K562 (cell line): ENCODE measurements around the gene KLHL22. TPM values are rescaled to one million over a fixed set of nuclear protein-coding genes. Genes with fewer than 3 reads are reported as not detected.

Source experiments
- CREB1 ChIP-seq, 2 experiments: sonication (generic) in 1 of 2; formaldehyde crosslinking in 1 of 2; IDR thresholded peaks; 2 replicates each; pipeline versions ENCODE4 v1.6.1 to v1.8.0; 2012 to 2022; ENCODE audit warnings: inconsistent platforms in 1 of 2, mild to moderate bottlenecking in 1 of 2, missing genetic modification reagents in 1 of 2, moderate library complexity in 1 of 2
- FOS ChIP-seq: IDR thresholded peaks from 3 replicates; pipeline ENCODE4 v1.6.1; 2011; ENCODE audit not compliant: insufficient read length; ENCODE audit errors: extremely low read depth
- IFI16 ChIP-seq: fragments of 250-450 bp; sonication (Bioruptor Pico); IDR thresholded peaks from 2 replicates; pipeline ENCODE4 v2.1.2; 2022; ENCODE audit warnings: mild to moderate bottlenecking, inconsistent platforms
- KLF13 ChIP-seq: fragments of 450-650 bp; IDR thresholded peaks from 2 replicates; pipeline ENCODE4 v1.6.1; 2016; ENCODE audit warnings: missing genetic modification characterization, low read depth, mild to moderate bottlenecking, missing compliant biosample characterization, moderate library complexity, borderline replicate concordance
- PTRF ChIP-seq: fragments of 450-650 bp; IDR thresholded peaks from 2 replicates; pipeline ENCODE4 v1.6.1; 2016; ENCODE audit warnings: mild to moderate bottlenecking, missing genetic modification characterization, missing compliant biosample characterization
- SNIP1 ChIP-seq: fragments of 450-650 bp; IDR thresholded peaks from 2 replicates; pipeline ENCODE4 v1.7.1; 2017; ENCODE audit warnings: low read depth, mild to moderate bottlenecking
- TBP ChIP-seq: optimal IDR thresholded peaks from 2 replicates; pipeline ENCODE3; 2011; ENCODE audit warnings: low read depth, low read length, improper control_type of control experiment
- ZC3H11A ChIP-seq: IDR thresholded peaks from 2 replicates; pipeline ENCODE4 v1.6.1; 2012; ENCODE audit warnings: low read depth, low read length, improper control_type of control experiment
- ZNF3 ChIP-seq: fragments of 250-450 bp; sonication (Bioruptor Pico); IDR thresholded peaks from 2 replicates; pipeline ENCODE4 v1.5.0; 2021; ENCODE audit warnings: mild to moderate bottlenecking, moderate library complexity
- ZNF408 ChIP-seq: fragments of 250-450 bp; sonication (Bioruptor Pico); IDR thresholded peaks from 2 replicates; pipeline ENCODE4 v1.4.0; 2020; ENCODE audit warnings: low read depth, mild to moderate bottlenecking, moderate library complexity
- ZNF76 ChIP-seq: fragments of 250-450 bp; sonication (Bioruptor Pico); IDR thresholded peaks from 2 replicates; pipeline ENCODE4 v1.4.0; 2020; ENCODE audit warnings: mild to moderate bottlenecking, moderate library complexity, borderline replicate concordance
- polyA plus RNA-seq, 8 experiments: library from polyadenylated mRNA; depleted of rRNA in 4 of 8; stranded (reverse) in 5 of 8; unstranded in 3 of 8; fragments of >200 nt; fragmentation: Nextera tagmentation in 2 of 8; fragmentation: Illumina TruSeq in 1 of 8; extraction: Ambion mirVana in 2 of 8; extraction: Trizol in 1 of 8; gene quantifications; 2 replicates each; pipeline versions ENCODE4 v1.2.1 to v1.2.3, GENCODE V29; 2011 to 2014; ENCODE audit warnings: inconsistent platforms in 1 of 8, missing spikeins in 1 of 8
- total RNA-seq, 7 experiments: library from RNA; depleted of rRNA in 6 of 7; stranded (reverse); fragments of >200 nt in 6 of 7; fragmentation: Illumina TruSeq in 2 of 7; extraction: Trizol in 2 of 7; gene quantifications; 2 replicates each; pipeline versions ENCODE4 v1.2.1 to v1.2.3, GENCODE V29; 2011 to 2021; ENCODE audit warnings: low replicate concordance in 1 of 7
- TF ChIP-seq, protein P1 (sequence below), 3 experiments: fragments of 200-800 bp in 1 of 3; fragments of 250-450 bp in 1 of 3; fragments of 450-650 bp in 1 of 3; sonication (Bioruptor Pico) in 1 of 3; sonication (Bioruptor generic) in 1 of 3; formaldehyde crosslinking in 1 of 3; IDR thresholded peaks; 2 replicates each; pipeline versions ENCODE4 v1.6.1 to v1.8.0; 2016 to 2022; ENCODE audit warnings: mild to moderate bottlenecking in 2 of 3, missing genetic modification characterization in 2 of 3, missing compliant biosample characterization in 1 of 3, moderate library complexity in 1 of 3
- TF ChIP-seq, protein P2 (sequence below): fragments of 450-650 bp; IDR thresholded peaks from 2 replicates; pipeline ENCODE4 v1.6.1; 2016; ENCODE audit warnings: missing biosample characterization, missing genetic modification characterization
- TF ChIP-seq, protein P3 (sequence below), 2 experiments: fragments of 150-350 bp in 1 of 2; IDR thresholded peaks; 2 replicates each; pipeline ENCODE4 v1.6.1; 2012 to 2016; ENCODE audit warnings: low read depth in 2 of 2, low read length in 2 of 2, mild to moderate bottlenecking in 1 of 2, moderate library complexity in 1 of 2
- TF ChIP-seq, protein P4 (sequence below), 2 experiments: IDR thresholded peaks; 2 replicates each; pipeline ENCODE4 v1.6.1; 2011; ENCODE audit warnings: borderline replicate concordance in 1 of 2, control low read depth in 1 of 2, low read depth in 1 of 2, low read length in 1 of 2, mild to moderate bottlenecking in 1 of 2, mixed read lengths in 1 of 2, moderate library complexity in 1 of 2; ENCODE audit not compliant: insufficient read depth in 1 of 2, insufficient read length in 1 of 2, poor library complexity in 1 of 2, severe bottlenecking in 1 of 2; ENCODE audit errors: extremely low read depth in 1 of 2
- TF ChIP-seq, protein P5 (sequence below): fragments of 250-450 bp; sonication (Bioruptor Pico); IDR thresholded peaks from 2 replicates; pipeline ENCODE4 v1.8.0; 2021; ENCODE audit warnings: moderate library complexity, mild to moderate bottlenecking, inconsistent platforms

Gene KLHL22
- total and polyA plus RNA-seq, 9 of the 15 experiments (the other 6 are each of a cell fraction or from before 2014, with no cell fraction given): 1.3 to 25.6 (median 15.2) TPM

DNA sequence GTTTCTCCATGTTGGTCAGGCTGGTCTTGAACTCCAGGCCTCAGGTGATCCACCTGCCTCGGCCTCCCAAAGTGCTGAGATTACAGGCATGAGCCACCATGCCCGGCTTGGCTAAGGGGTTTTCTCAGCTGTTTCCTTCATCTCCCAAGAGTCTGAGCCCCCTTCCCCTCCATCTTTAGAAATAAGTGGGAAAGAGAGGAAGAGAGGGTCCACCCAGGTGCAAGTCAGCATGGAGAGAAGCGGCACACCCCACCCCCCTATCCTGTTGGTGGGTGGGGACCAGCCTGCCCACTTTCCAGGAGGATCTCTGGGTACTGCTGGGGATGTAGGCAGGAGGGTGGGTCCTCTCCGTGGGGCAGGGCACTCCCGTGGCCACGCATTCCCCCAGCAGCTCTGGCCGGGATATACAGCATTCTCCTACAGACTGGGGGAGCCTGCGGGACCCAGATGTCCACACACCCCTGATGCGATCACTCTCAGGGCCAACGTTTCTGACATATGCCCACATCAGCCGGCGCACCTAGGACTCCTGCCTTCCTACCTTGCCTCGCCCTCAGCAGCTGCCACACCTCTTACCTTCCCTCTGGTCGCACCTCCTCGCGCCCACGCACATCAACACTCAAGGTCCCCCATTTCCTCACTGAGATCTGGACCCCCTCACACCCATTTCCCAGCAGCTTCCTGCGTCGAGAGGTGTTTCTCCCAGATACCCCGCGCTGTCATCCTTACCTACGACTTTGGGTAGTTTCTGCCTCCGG lies 66.9 kb downstream of the KLHL22 start (continued):
- TF ChIP-seq, protein P1, sequence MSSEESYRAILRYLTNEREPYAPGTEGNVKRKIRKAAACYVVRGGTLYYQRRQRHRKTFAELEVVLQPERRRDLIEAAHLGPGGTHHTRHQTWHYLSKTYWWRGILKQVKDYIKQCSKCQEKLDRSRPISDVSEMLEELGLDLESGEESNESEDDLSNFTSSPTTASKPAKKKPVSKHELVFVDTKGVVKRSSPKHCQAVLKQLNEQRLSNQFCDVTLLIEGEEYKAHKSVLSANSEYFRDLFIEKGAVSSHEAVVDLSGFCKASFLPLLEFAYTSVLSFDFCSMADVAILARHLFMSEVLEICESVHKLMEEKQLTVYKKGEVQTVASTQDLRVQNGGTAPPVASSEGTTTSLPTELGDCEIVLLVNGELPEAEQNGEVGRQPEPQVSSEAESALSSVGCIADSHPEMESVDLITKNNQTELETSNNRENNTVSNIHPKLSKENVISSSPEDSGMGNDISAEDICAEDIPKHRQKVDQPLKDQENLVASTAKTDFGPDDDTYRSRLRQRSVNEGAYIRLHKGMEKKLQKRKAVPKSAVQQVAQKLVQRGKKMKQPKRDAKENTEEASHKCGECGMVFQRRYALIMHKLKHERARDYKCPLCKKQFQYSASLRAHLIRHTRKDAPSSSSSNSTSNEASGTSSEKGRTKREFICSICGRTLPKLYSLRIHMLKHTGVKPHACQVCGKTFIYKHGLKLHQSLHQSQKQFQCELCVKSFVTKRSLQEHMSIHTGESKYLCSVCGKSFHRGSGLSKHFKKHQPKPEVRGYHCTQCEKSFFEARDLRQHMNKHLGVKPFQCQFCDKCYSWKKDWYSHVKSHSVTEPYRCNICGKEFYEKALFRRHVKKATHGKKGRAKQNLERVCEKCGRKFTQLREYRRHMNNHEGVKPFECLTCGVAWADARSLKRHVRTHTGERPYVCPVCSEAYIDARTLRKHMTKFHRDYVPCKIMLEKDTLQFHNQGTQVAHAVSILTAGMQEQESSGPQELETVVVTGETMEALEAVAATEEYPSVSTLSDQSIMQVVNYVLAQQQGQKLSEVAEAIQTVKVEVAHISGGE (CRISPR knock-in tag; IDR thresholded peaks at IDR 0.05): no peak; a peak in 1 of 6 replicates
- TF ChIP-seq, protein P2, sequence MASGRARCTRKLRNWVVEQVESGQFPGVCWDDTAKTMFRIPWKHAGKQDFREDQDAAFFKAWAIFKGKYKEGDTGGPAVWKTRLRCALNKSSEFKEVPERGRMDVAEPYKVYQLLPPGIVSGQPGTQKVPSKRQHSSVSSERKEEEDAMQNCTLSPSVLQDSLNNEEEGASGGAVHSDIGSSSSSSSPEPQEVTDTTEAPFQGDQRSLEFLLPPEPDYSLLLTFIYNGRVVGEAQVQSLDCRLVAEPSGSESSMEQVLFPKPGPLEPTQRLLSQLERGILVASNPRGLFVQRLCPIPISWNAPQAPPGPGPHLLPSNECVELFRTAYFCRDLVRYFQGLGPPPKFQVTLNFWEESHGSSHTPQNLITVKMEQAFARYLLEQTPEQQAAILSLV (tag): no peak
- TF ChIP-seq CREB1 (IDR thresholded peaks at IDR 0.05) (no peak), CREB1 (CRISPR knock-in tag; IDR thresholded peaks at IDR 0.05) (no peak), ZNF3 (no peak), PTRF (no peak), KLF13 (tag) (peak; percentile 41; the same call in 1 of the 2 replicates), SNIP1 (no peak), FOS (no peak), ZNF76 (CRISPR knock-in tag) (no peak), ZNF408 (CRISPR knock-in tag) (no peak), IFI16 (CRISPR knock-in tag) (peak; percentile 85), ZC3H11A (no peak), TBP (no peak)
- TF ChIP-seq, protein P3, sequence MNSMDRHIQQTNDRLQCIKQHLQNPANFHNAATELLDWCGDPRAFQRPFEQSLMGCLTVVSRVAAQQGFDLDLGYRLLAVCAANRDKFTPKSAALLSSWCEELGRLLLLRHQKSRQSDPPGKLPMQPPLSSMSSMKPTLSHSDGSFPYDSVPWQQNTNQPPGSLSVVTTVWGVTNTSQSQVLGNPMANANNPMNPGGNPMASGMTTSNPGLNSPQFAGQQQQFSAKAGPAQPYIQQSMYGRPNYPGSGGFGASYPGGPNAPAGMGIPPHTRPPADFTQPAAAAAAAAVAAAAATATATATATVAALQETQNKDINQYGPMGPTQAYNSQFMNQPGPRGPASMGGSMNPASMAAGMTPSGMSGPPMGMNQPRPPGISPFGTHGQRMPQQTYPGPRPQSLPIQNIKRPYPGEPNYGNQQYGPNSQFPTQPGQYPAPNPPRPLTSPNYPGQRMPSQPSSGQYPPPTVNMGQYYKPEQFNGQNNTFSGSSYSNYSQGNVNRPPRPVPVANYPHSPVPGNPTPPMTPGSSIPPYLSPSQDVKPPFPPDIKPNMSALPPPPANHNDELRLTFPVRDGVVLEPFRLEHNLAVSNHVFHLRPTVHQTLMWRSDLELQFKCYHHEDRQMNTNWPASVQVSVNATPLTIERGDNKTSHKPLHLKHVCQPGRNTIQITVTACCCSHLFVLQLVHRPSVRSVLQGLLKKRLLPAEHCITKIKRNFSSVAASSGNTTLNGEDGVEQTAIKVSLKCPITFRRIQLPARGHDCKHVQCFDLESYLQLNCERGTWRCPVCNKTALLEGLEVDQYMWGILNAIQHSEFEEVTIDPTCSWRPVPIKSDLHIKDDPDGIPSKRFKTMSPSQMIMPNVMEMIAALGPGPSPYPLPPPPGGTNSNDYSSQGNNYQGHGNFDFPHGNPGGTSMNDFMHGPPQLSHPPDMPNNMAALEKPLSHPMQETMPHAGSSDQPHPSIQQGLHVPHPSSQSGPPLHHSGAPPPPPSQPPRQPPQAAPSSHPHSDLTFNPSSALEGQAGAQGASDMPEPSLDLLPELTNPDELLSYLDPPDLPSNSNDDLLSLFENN (IDR thresholded peaks at IDR 0.05; ENCODE audit: low read depth in 2 of 2, low read length in 2 of 2): 0 out of 4 replicates have a peak, but pooled peaks of 1 of the 2 experiments have one; percentile 20
- TF ChIP-seq, protein P4, sequence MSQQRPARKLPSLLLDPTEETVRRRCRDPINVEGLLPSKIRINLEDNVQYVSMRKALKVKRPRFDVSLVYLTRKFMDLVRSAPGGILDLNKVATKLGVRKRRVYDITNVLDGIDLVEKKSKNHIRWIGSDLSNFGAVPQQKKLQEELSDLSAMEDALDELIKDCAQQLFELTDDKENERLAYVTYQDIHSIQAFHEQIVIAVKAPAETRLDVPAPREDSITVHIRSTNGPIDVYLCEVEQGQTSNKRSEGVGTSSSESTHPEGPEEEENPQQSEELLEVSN (IDR thresholded peaks at IDR 0.05; ENCODE audit: borderline replicate concordance in 1 of 2, extremely low read depth in 1 of 2, insufficient read depth in 1 of 2, insufficient read length in 1 of 2, low read depth in 1 of 2, low read length in 1 of 2, poor library complexity in 1 of 2, severe bottlenecking in 1 of 2): no peak
- TF ChIP-seq, protein P5, sequence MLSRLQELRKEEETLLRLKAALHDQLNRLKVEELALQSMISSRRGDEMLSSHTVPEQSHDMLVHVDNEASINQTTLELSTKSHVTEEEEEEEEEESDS (CRISPR knock-in tag): no peak
